GM10248 (cell line): Measurements from ENCODE around the gene ISG20L2.

ENCODE experiments used
- CTCF ChIA-PET: fragments of 300-600 bp; sonication (Branson Sonifier 250); formaldehyde crosslinking; extraction: SDS; loops from one replicate; lab custom pipeline; 2021; ENCODE audit warnings: antibody characterized with exemption; lab: Yijun Ruan, JAX
- POLR2A ChIA-PET: fragments of 350-650 bp; sonication (Branson Sonifier 250); formaldehyde crosslinking; extraction: SDS; loops from one replicate; lab custom pipeline; 2020; ENCODE audit warnings: antibody characterized with exemption; lab: Yijun Ruan, JAX
- DNase-seq: peaks from one replicate; pipeline ENCODE4 v3.0.0; 2012; ENCODE audit errors: extremely low spot score
- CTCF ChIP-seq: IDR thresholded peaks from 2 replicates; pipeline ENCODE4 v1.5.1; 2012; ENCODE audit warnings: mild to moderate bottlenecking, low read depth; ENCODE audit errors: extremely low read depth, missing control alignments, control extremely low read depth

Gene ISG20L2

GRCh38 chr1:156703741-156704140 is 24.8 kb downstream of the ISG20L2 start:
- no peak for DNase-seq
- POLR2A ChIA-PET: no interaction called here
- no peak for TF ChIP-seq CTCF
- CTCF ChIA-PET: interaction anchor here (1.4 to 27.7 kb wide), 5 partner anchors 13 to 77 kb away, joined by 3 to 597 read pairs (median 69); partner anchors contain the start of genes ISG20L2, METTL25B and NES

GRCh38 chr1:156703336-156703735 is 25.2 kb downstream of the ISG20L2 start:
- DNase-seq: no peak
- TF ChIP-seq CTCF: no peak
- CTCF ChIA-PET: interaction anchor here (0.9 to 27.7 kb wide), 5 partner anchors 17 to 171 kb away, joined by 3 to 597 read pairs (median 69); partner anchors contain the start of genes ISG20L2, METTL25B and NES
- POLR2A ChIA-PET: interaction anchor here (0.6 kb wide), 1 partner anchor 15 kb away, joined by 3 read pairs; no protein-coding TSS in a partner anchor

- no peak for DNase-seq
- ChIA-PET POLR2A (interaction anchor here (0.7 kb wide), 1 partner anchor 33 kb away, joined by 4 read pairs; no protein-coding TSS in a partner anchor), CTCF (interaction anchor here (1.1 to 27.7 kb wide), 4 partner anchors 15 to 42 kb away, joined by 3 to 597 read pairs (median 93); partner anchors contain the start of genes ISG20L2, METTL25B and NES)
- no peak for TF ChIP-seq CTCF
These were observed 27.6 kb downstream of the ISG20L2 start for GRCh38 chr1:156700736-156701531.

- no peak for DNase-seq
- TF ChIP-seq CTCF: no peak
- ChIA-PET CTCF (interaction anchor here (2.1 to 27.7 kb wide), 4 partner anchors 13 to 39 kb away, joined by 4 to 597 read pairs (median 64); partner anchors contain the start of genes ISG20L2, METTL25B and NES), POLR2A (no interaction called here)
These were observed 29.6 kb downstream of the ISG20L2 start for GRCh38 chr1:156698995-156699394.

- POLR2A ChIA-PET: no interaction called here
- CTCF ChIA-PET: interaction anchor here (1.2 to 27.7 kb wide), 6 partner anchors 9 to 70 kb away, joined by 4 to 597 read pairs (median 8); partner anchors contain the start of genes ISG20L2, METTL25B and NES
- no peak for DNase-seq
- no peak for TF ChIP-seq CTCF
These were observed 31.1 kb downstream of the ISG20L2 start for GRCh38 chr1:156697481-156697880.

GRCh38 chr1:156696755-156697154 is 31.8 kb downstream of the ISG20L2 start:
- no peak for TF ChIP-seq CTCF
- DNase-seq: no peak
- ChIA-PET POLR2A (no interaction called here), CTCF (interaction anchor here (1.4 to 27.7 kb wide), 5 partner anchors 11 to 72 kb away, joined by 3 to 597 read pairs (median 345); partner anchors contain the start of genes CRABP2, ISG20L2, METTL25B and NES)
